ENCODE results near the gene DTX1. TPM values are rescaled to one million over a fixed set of nuclear protein-coding genes. Genes with fewer than 3 reads are reported as not detected.
A peak's percentile ranks its signal among the peaks of the same experiment; 100 is the strongest.

The DTX1 gene
- total RNA-seq, 1 donor from 2014 or later, result 0.16 TPM

- H3K27me3 Mint-ChIP-seq (ENCODE audit: low read depth), result no peaks in the 10 kb centered on the region
- DNase-seq (ENCODE audit: low spot score), result no peak
- no peaks in the 10 kb centered on the region for H3K4me1 Mint-ChIP-seq (ENCODE audit: low read depth)
- no peak overlapping the region for H3K4me3 Mint-ChIP-seq (ENCODE audit: low read depth)
- H3K9me3 Mint-ChIP-seq, result peaks cover 7% of the 10 kb centered on the region
- no peaks in the 10 kb centered on the region for H3K36me3 Mint-ChIP-seq (ENCODE audit: low read depth)
- intact Hi-C loops (cut with micrococcal nuclease), result no loop called here
- no peak overlapping the region for H3K27ac Mint-ChIP-seq
Observed at GRCh38 chr12:113127791-113128199, 71.3 kb downstream of the DTX1 start.

DNA sequence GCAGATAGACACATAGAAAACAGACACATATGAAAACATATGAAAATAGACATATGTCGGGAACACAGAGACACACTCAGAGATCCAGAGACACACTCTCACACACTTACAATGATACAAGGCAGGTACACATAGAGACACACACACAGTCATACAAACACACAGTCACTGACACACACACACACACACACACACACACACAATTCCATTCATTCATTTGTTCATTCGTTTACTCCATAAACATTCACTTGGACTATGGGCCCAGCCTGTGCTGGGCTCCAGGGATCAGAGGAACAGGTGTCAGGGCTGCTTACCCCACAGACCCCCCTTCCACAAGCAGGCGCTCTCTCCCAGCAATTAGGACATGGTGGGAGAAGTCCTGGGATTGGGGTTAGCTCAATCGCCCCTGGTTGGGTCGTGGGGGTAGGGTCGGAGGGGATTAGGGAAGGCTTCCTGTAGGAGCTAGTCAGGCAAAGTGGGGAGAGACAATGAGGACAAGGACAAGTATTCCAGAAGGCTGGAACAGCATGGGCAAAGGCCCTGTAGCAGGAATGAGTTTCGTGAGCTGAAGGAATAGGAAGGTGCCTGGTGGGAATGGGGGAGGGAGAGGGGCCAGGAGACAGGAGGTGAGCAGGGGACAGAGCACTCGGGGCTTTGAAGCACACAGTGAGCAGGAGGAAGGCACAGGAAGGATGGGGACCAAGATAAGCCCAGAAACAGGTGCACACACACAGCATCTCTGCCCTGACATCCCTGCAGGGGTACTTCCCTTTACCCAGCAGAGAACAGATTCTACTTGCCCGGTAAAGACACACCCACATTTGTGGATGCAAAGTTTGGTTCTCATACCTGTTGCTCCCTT lies 72.5 kb downstream of the DTX1 start:
- no peaks in the 10 kb centered on the region for H3K9me3 Mint-ChIP-seq

DNA sequence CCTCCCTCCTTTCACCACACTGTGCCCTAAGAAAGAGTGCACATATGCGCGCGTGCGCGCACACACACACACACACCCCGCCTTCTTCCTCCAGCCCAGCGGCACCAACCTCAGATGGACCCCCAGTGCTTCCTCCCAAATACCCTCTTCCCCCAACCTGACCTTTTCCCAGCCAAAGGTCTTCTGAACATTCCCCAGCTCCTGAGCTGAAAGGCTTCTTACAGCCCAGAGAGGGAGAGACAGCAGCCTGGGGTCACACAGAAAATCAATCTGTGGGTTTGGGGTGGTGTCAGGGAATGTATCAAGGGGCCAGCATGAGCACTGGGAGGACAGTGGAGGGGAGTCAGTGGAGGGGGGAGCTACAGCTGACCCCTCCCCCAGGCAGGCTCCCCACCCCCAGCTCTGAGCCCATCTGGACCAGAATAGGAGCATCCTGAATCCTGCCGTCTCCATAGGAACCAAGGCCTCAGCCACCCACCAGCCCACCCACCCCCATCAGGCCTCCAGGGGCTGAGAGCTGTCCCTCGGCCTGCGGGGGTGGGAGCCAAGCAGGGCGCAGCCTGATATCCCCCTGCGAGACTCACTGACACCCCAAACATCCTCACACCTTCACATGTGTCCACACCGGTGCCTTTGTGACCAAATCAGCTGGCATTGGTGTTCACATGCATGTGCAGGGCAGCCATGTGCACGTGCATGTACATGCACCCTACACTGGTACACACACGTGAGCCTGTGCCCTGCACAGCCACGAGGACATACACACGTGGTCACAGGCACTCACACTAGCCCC lies 73.3 kb downstream of the DTX1 start:
- intact Hi-C loops (cut with micrococcal nuclease), result loop anchor here (10.0 kb wide), 1 partner anchor 225 kb away; the partner anchor contains the start of gene OAS1
- H3K9me3 Mint-ChIP-seq, result no peaks in the 10 kb centered on the region
- H3K4me1 Mint-ChIP-seq (ENCODE audit: low read depth), result no peaks in the 10 kb centered on the region
- no peaks in the 10 kb centered on the region for H3K36me3 Mint-ChIP-seq (ENCODE audit: low read depth)
- H3K27ac Mint-ChIP-seq, result no peak overlapping the region
- H3K4me3 Mint-ChIP-seq (ENCODE audit: low read depth), result no peak overlapping the region
- no peak for DNase-seq (ENCODE audit: low spot score)
- no peaks in the 10 kb centered on the region for H3K27me3 Mint-ChIP-seq (ENCODE audit: low read depth)

More for the DNA sequence above, 72.5 kb downstream of the DTX1 start:
- no peak overlapping the region for H3K27ac Mint-ChIP-seq
- H3K36me3 Mint-ChIP-seq (ENCODE audit: low read depth), result no peaks in the 10 kb centered on the region
- intact Hi-C loops (cut with micrococcal nuclease), result no loop called here
- no peak for DNase-seq (ENCODE audit: low spot score)
- no peaks in the 10 kb centered on the region for H3K27me3 Mint-ChIP-seq (ENCODE audit: low read depth)
- no peaks in the 10 kb centered on the region for H3K4me1 Mint-ChIP-seq (ENCODE audit: low read depth)
- H3K4me3 Mint-ChIP-seq (ENCODE audit: low read depth), result no peak overlapping the region

GRCh38 chr12:113130457-113131135 lies 74.1 kb downstream of the DTX1 start:
- intact Hi-C loops (cut with micrococcal nuclease), result loop anchor here (10.0 kb wide), 1 partner anchor 226 kb away; the partner anchor contains the start of gene OAS1
- no peaks in the 10 kb centered on the region for H3K27me3 Mint-ChIP-seq (ENCODE audit: low read depth)
- H3K4me1 Mint-ChIP-seq (ENCODE audit: low read depth), result peaks cover 3% of the 10 kb centered on the region
- no peak overlapping the region for H3K4me3 Mint-ChIP-seq (ENCODE audit: low read depth)
- H3K9me3 Mint-ChIP-seq, result no peaks in the 10 kb centered on the region
- no peaks in the 10 kb centered on the region for H3K36me3 Mint-ChIP-seq (ENCODE audit: low read depth)
- no peak overlapping the region for H3K27ac Mint-ChIP-seq
- no peak for DNase-seq (ENCODE audit: low spot score)

GRCh38 chr12:113131556-113131955 lies 75.0 kb downstream of the DTX1 start:
- intact Hi-C loops (cut with micrococcal nuclease), result loop anchor here (10.0 kb wide), 1 partner anchor 227 kb away; the partner anchor contains the start of gene OAS1
- DNase-seq (ENCODE audit: low spot score), result no peak
- Mint-ChIP-seq H3K9me3 (no peaks in the 10 kb centered on the region), H3K4me1 (ENCODE audit: low read depth) (peaks cover 11% of the 10 kb centered on the region), H3K4me3 (ENCODE audit: low read depth) (no peak overlapping the region), H3K36me3 (ENCODE audit: low read depth) (no peaks in the 10 kb centered on the region), H3K27ac (no peak overlapping the region), H3K27me3 (ENCODE audit: low read depth) (no peaks in the 10 kb centered on the region)

- intact Hi-C loops (cut with micrococcal nuclease), result loop anchor here (10.0 kb wide), 1 partner anchor 228 kb away; the partner anchor contains the start of gene OAS1
- DNase-seq (ENCODE audit: low spot score), result no peak
- Mint-ChIP-seq H3K9me3 (no peaks in the 10 kb centered on the region), H3K27ac (no peak overlapping the region), H3K27me3 (ENCODE audit: low read depth) (no peaks in the 10 kb centered on the region), H3K4me3 (ENCODE audit: low read depth) (no peak overlapping the region), H3K4me1 (ENCODE audit: low read depth) (peaks cover 14% of the 10 kb centered on the region), H3K36me3 (ENCODE audit: low read depth) (no peaks in the 10 kb centered on the region)
Observed at GRCh38 chr12:113133036-113133435, 76.5 kb downstream of the DTX1 start.

DNA sequence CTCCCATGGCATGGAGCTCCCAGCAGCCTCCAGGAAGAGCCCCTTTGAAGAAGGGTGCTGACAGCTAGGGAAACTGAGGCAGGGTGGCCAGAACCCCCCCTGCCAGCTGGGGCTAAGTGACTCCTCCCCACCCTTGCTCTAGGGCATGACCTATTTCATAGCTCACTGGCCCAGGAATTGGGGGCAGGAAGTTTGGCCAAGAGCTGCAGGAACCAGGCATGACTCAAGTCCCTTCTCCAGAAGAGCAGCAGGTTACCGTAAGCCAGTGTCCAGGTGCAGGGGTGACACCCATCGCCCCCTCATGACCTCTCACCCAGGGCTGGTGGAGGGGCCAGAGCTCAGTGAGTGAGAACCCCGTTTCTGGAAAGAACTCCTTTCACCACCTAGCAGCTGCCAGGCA lies 77.1 kb downstream of the DTX1 start:
- Mint-ChIP-seq H3K36me3 (ENCODE audit: low read depth) (no peaks in the 10 kb centered on the region), H3K27me3 (ENCODE audit: low read depth) (no peaks in the 10 kb centered on the region), H3K9me3 (no peaks in the 10 kb centered on the region), H3K27ac (no peak overlapping the region), H3K4me3 (ENCODE audit: low read depth) (no peak overlapping the region), H3K4me1 (ENCODE audit: low read depth) (peaks cover 14% of the 10 kb centered on the region)
- intact Hi-C loops (cut with micrococcal nuclease), result loop anchor here (10.0 kb wide), 1 partner anchor 229 kb away; the partner anchor contains the start of gene OAS1
- no peak for DNase-seq (ENCODE audit: low spot score)

DNA sequence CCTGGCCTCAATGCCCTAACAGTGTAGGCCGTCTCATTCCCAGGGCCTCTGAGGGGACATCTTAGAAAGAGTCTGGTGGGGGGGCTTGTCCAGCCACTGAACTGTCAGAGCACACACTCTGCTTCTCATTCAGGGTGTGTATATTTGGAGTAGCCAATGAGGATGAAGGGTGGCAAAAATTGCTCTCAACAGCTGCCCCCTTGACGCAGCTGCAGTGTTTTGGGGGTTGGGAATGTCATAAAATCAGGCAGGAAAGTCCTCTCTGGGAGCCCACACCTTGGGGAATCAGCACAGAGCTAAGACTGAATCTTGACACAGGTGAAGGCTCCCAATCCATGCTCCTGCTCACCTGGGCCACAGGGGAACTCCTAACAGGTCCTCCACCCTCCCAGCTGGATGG lies 77.5 kb downstream of the DTX1 start:
- Mint-ChIP-seq H3K36me3 (ENCODE audit: low read depth) (no peaks in the 10 kb centered on the region), H3K9me3 (no peaks in the 10 kb centered on the region), H3K27me3 (ENCODE audit: low read depth) (no peaks in the 10 kb centered on the region), H3K4me1 (ENCODE audit: low read depth) (peaks cover 14% of the 10 kb centered on the region), H3K4me3 (ENCODE audit: low read depth) (no peak overlapping the region), H3K27ac (no peak overlapping the region)
- DNase-seq (ENCODE audit: low spot score), result no peak
- intact Hi-C loops (cut with micrococcal nuclease), result loop anchor here (10.0 kb wide), 1 partner anchor 229 kb away; the partner anchor contains the start of gene OAS1

DNA sequence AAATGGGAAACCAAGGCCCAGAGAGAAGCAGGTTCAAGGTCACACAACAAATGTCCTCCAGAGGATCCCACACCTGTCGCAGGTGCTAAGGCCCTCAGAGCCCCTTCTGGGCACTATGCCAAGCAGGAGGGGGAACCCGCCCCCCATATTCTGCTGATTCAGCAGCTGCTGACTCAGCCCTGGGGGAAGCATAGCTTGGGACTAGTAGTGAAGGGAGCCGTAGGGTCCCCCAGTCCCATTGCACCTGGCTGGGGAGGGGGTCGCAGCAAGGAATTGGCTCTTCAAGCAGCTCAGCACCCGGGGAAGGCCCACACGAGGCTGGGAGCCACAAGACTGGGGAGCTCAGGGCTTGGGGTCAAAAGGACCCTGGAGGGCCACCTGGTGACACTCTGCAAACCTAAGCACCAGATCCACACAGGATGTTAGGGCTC lies 78.0 kb downstream of the DTX1 start:
- no peak for DNase-seq (ENCODE audit: low spot score)
- Mint-ChIP-seq H3K4me1 (ENCODE audit: low read depth) (peaks cover 14% of the 10 kb centered on the region), H3K36me3 (ENCODE audit: low read depth) (no peaks in the 10 kb centered on the region), H3K27ac (no peak overlapping the region), H3K4me3 (ENCODE audit: low read depth) (peak overlapping the region; percentile 58), H3K27me3 (ENCODE audit: low read depth) (no peaks in the 10 kb centered on the region), H3K9me3 (no peaks in the 10 kb centered on the region)
- intact Hi-C loops (cut with micrococcal nuclease), result loop anchor here (10.0 kb wide), 1 partner anchor 230 kb away; the partner anchor contains the start of gene OAS1

DNA sequence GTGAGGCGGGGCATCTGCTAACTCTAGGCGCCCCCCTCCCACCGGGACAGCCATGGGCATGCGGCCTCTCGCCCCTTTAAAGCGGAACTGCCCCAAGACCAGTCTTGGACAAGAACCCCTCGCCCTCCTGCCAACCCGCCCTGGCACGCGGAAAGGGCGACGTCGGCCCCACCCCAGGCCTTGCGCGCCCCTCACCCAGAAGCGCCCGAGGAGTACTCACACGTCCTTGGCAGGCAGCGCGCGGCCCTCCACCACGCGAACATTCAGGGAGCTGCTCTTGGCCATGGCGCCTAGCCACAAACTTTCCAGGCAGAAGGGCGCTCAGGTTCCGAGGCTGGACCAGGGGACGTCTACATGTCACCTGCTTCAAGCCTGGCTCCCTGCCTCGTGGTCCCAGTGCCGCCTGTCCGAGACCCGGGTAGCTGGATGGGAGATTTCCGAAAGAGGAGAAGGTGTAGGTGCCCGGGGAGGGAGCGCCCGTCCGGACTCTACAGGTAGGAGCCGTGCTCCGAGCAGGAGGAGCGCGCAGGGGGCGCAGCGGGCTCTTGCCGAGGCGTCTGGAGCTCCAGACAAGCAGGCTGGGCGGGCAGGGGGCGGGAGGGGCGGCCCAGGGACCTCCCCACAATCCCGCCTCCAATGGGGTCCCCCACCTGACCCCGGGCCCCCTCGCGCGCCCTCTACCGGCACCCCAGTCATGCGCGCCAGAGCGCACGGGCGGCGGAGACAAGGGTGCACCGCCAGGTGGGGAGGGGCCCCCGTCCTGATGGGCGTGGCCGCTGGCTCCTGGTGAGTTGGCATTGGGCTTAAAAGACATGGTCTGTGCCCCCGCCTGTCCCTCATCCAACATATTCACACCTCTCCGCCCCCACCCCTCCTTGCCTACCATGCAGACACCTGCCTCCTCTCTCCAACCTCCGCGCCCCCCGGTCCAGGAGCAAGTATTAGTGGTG lies 78.9 kb downstream of the DTX1 start, which contains the start of gene RASAL1:
RASAL1 (minus strand) TSS at position 584 of the 950 bp plus-strand sequence; CDS start at position 285, 299 bp downstream.
- H3K27ac Mint-ChIP-seq, result peak within 1 kb of the TSS; percentile 85

More for the DNA sequence above, 78.9 kb downstream of the DTX1 start, which contains the start of gene RASAL1:
- peak; percentile 65 for DNase-seq (ENCODE audit: low spot score)
- Mint-ChIP-seq H3K27me3 (ENCODE audit: low read depth) (no peaks in the 10 kb centered on the region), H3K4me3 (ENCODE audit: low read depth) (peak within 1 kb of the TSS; percentile 77), H3K9me3 (no peaks in the 10 kb centered on the region), H3K4me1 (ENCODE audit: low read depth) (peaks cover 15% of the 10 kb centered on the region), H3K36me3 (ENCODE audit: low read depth) (no peaks in the 10 kb centered on the region)
- intact Hi-C loops (cut with micrococcal nuclease), result loop anchor here (2.0 to 10.0 kb wide), 2 partner anchors 17 to 231 kb away; partner anchors contain the start of gene OAS1

Measured in activated T-helper 2 cell treated with anti-CD3 and anti-CD28 coated beads, Interferon-gamma antibody, Interleukin-2, Interleukin-4, amounts not matched to agents 10 μg/mL and 5 μg/mL and 100 μg/mL, durations not matched to agents 14 hours and 24 hours and 36 hours (primary cell).